Activated CD8-positive, alpha-beta memory T cell treated with anti-CD3 and anti-CD28 coated beads for 1 hour (primary cell): ENCODE measurements around the gene MAD1L1.

Source experiments
- DNase-seq, 2 donors: peaks; one replicate each; pipeline ENCODE4 v3.0.0-alpha.2; 2020; ENCODE audit warnings: low read depth in 1 of 2; ENCODE audit errors: extremely low read depth in 1 of 2

MAD1L1 gene

DNA sequence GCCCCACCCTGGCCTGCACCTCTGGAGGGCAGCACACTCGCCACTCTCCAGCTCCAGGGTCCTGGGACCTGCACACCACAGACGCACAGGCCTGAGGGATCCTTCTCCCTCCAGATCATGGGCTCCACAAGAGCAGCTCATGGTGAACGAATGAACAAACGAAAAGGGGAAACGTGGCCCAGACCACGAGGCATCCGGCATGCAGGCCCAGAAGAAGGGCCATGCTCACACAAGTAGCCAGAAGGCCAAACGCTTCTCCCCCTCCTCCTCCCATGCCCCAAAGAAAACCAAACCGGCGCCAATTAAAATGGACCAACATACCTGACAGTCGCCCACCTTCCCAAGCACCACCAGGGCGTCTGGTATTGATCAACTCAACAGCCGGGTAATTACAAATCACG lies 30.4 kb downstream of the MAD1L1 start:
- DNase-seq, result no peak

DNA sequence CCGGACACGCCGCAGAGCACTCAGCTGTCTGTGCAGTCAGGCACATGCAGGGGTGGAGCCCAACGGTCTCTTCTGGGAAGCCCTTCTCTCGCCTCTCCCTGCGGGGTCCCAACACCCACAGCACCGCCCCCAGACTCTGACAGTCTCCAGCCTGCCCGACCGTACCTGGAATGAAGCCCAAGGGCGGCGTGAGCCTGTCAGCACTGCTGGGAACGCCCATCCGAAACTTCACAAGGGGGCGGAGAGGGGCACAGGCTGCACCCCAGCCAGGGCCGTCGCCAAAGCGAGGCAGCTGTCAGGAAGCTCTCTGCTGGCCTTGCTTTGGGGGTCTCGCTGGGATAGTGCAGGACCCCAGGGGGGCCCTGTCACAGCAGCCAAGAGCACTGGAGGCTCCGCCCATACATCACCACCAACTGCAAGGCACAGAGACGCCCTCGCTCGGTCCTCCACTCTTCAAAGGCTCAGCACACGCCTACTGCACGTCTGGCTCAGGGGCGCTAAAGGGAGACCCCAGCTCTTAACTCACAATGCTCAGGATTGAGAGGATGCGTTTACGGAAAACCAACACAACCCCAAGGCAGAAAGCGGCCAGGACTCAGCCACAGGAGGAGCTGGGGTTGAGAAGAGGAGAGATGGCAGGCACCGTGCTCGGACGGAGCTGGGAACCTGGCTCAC lies 30.9 kb downstream of the MAD1L1 start:
- no peak for DNase-seq

DNA sequence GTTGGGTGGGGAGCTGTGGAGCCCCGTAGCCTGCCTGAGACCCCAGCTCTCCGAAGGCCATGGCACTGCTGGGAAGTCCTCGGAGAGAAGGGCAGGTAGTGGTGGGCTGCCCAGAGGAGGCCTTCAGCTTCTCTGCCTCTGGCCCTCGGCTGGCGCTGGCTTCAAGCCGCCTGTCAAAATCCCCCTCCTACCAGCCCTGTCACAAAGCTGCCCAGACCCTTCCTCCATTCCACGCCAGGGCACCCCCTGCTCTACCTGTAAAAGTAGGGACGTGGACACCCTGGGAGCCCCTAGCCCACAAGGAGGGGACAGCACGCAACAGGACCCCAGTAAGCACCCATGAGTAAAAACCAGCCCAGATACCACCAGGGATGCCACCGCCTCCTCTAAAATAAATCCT lies 31.6 kb downstream of the MAD1L1 start:
- no peak for DNase-seq

DNA sequence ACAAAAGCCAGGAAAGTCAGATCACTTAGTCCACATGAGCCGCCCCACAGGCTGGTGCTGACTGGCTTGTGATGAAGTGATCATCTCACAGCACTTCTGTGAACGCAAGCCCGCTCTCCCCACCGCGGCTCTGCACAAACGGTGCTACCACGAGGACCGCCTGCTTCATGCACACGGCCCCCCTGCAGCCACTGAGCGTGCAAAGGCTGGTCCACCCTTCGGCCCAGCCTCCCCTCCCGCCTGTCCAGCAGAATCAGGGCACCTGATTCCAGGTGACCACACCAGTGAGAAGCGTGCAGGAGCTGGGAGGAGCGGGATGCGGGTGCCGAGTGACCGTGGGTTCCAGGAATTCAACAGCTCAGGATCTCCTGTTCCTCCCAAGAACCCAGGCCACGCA lies 32.2 kb downstream of the MAD1L1 start:
- no peak for DNase-seq

DNA sequence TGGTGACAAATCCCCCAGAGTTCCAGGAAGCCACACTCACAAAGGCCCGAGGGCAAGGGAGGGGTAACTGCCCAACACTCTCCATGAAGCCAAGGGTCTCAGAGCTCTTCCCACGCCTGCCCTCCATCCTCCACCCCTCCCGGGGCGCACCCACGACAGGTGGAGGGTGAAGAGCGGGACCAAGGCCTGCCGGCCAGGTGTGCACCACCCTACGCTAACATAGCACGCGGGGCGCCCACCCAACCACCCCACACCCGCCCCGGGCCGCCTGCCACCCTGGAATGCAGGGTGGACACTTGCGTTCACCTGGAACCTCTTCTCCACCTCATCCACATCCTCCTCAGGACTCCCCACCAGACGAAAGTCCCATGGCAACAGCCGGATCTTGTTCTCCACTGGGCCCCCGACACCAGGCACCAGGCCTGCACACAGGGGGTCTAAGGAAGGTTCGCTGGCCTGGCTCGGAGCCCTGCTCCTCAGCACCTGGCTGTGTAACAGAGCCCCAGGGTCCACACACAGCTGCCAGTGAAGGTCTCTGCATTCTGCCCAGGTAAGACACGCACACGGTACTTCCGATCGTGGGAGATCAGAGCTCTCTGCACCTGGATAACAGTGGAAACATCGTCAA lies 32.7 kb downstream of the MAD1L1 start:
- DNase-seq, result no peak

DNA sequence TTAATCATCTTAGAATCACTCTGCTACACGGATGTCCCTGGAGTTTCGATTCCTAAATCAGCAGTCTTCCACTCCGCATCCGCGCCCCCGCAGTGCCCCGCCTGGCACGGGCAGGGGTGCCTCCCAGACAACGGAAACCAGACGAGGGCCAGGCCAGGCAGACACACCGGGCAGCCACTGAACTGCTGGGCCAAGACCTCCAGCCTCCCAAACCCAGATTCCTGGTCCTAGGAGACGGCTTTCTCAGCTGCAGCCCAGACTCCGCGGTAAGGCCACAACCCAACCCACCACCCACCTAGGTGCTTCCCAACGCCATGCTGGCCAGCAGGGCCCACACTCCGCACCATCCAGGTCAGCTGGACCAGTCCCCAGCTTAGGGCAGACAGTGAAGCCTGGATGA lies 33.2 kb downstream of the MAD1L1 start:
- no peak for DNase-seq

DNA sequence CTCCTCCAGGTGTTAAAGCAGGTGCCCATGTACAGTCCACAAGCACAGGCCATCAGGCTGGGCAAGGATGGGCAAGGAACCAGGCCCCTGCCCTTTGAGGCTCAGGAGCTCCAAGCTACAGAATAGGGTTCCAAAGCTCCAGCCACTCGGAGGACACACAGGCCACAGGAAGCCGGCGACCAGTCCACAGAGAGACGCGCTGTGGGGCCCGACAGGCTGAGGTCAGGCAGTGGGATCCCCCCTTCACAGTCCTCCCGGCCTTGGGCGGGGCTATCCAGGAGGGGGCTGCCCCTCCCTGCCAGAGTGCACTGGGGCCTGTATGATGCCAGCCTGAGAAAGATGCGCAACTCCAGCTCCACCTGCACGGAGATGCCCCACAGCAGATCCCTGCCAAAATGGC lies 34.0 kb downstream of the MAD1L1 start:
- no peak for DNase-seq

DNA sequence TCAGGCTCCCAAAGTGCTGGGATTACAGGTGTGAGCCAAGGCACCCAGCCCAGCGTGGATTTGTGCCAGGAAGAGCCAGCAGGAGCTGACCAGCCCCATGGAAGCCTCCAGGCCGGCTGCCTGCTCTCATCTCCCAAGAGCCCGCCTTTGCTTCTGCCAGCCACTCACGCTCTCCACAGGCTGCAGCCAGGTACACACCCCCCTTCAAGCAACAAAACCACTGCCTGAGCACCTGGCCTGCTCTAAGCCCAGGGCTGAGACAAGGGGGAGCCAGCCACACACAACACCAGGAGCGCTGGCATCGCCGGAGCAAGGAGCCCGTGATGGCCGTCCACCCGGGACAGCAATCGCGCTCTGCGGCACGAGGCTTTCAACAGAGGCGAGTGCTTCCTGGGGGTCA lies 34.5 kb downstream of the MAD1L1 start:
- DNase-seq, result no peak

DNA sequence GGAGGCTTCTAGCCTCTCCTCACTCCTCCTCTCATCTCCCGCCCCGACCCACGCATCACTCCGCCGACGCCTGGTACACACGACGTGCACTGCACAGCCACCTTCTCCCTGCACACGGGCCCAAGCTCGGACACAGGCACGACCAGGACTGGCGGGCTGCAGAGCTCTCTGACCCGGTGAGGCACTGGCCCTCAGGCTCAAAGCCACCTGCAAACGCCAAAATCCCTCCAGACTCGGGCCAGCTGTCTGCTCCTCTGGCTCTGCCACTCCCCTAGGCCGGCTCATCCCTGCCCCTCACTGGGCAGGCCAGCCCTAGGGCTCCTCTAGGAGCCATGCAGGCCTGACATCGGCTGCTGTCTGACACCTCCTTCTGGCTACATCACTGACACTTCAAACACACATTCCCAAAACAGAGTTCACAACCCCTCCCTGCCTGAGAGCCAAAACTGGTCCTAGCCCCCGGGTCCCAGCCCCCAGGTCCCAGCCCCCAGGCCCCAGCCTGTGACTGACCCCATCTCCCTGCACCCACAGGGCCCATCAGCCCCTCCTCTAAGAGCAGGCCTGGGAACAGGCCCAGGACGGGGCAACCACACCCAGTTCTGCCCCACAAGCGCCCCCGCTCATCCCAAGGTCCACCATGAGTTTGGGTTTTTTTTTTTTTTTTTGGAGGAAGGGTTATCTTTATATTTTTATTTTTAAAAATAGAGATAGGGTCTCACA lies 35.1 kb downstream of the MAD1L1 start:
- DNase-seq, result no peak

DNA sequence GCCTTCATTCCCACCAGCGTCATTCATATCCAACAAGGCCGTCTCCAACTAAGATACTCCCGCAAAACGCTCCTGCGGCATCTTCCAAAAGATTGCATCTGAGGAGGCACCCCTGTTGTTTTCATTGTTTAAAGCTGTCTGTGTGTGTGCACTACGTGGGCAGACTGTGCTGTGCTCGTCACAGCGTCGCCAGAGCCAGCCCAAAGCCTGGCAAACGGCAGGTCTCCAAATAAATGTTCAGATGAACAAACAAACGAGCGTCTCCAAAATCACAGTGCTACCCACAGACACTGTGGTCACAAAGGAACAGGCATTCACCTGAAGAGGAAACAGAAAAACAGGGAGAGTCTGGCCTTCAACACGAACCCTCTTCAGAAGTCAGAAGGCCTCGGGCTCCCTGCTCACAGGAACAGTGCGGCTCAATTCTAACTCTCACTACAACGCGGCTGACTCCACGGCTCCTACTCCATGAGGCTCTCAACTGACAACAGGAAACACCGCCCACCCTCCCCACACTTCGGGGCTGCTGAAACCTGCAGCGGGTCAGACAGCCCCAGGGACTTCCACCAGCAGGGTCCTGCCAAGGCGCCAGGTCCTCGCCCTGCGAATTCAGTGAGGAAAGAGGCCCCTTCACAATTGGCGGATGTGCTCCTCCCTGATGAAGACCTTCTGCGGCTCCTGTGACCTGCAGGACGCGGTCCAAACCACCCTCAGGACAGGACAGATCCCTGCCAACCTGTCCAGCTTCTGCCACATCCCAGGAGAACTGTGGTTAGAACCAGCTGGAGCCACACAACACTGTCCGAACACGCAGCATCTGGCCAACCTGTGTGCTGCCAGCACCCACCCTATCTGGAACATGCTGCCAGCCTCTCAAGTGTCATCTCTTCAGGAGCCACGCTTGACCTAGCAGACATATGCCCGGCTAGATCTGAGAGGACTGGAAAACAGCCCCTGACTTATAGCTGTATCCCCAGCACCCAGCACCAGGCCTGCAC lies 36.1 kb downstream of the MAD1L1 start:
- no peak for DNase-seq

DNA sequence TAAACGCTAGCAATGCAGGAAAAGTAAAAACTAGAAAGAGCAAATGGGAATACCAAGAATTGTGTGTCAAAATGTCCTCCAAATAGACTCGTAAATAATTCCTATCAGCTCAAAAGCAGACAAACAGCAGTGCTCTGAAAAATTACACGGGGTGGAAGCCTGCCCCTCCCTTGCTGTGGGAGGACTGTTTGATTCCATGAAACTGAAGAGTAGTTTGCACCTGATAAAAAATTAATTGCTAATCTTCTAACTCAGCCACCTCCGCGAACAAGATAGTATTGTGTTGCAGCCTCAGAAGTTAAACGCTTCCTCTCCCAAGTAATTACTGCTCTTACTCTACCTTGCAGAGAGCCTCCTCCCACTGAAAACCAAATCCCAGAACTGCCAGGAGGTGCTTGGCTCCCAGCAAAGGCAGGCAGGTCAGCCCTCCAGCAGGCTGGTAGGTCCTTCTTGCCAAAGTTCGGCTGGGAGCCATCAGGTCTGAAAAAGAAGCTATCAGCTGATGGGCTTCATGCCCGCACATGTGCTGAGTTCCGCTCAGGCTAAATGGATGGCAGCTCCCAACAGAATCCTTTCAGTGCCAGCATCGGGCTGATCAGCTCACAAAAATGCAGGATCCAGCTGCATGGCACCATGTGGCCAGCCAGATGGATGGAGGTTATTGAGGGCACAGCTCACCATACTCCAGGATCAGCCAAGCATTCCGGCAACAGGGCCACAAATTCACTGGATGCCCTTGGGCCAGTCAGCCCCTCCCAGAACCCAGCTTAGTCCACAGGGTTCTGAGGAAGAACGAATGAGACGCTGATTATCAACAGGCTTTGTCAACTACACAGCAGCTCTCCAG lies 37.1 kb downstream of the MAD1L1 start:
- no peak for DNase-seq

DNA sequence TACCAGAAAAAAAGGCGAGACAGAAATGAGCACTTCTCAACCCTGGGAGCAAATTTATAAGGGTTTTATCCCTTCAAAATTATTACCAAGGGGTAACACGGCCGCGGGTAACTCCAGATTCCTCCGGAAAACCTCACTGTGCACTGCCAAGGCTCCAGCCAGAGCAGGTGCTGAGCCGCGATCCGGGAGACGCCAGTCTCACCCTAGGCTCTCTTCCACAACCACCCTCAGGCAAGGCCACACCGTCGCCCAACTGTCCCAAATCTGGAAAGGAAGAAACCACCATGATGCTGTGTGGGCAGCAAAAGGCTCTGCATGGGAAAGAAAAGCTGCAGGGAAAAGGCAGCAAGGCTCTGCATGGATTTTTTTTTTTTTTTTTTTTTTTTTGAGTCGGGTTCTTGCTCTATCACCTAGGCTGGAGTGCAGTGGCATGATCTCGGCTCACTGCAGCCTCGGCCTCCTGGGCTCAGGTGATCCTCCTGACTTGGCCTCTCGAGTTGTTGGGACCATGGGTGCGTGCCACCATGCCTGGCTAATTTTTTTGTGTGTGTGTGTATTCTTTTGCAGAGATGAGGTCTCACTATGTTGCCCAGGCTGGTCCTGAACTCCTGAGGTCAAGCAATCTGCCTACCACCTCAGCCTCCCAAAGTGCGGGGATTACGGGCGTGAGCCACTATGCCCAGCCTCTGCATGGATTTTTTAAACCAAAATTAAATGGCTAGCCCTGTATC lies 39.0 kb downstream of the MAD1L1 start:
- DNase-seq, result no peak

DNA sequence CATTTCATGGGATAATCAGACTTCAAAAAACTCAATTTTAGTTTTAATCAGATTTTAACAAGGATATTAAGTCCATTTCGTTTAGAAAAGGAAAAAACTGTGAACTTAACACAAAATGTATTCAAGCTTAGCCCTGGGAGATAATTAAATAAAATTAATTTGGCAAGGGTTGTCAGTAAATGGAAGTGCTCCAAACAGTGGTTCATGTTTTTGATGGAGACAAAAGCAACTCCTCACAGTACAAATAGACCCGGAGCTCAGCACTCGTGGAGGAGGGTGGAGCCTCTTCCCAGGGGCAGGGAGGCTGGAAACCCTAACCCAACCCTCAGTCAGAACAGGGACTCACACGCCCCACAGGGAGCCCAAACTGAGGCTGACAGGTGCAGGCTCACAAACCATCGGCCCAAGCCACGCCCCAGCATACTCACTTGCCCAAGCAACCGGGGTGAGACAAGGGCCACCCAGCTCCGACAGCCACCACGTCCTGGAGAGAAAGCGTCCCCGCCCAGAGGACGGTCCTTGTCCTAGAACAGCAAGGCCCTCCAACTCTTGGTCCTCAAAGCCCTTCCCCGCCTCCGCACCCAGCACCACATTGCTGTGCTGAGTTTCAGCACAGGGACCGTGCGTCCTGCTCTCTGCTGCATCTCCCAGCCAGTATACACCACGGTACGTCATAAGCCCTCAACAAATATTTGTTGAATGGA lies 39.8 kb downstream of the MAD1L1 start:
- DNase-seq, result no peak

DNA sequence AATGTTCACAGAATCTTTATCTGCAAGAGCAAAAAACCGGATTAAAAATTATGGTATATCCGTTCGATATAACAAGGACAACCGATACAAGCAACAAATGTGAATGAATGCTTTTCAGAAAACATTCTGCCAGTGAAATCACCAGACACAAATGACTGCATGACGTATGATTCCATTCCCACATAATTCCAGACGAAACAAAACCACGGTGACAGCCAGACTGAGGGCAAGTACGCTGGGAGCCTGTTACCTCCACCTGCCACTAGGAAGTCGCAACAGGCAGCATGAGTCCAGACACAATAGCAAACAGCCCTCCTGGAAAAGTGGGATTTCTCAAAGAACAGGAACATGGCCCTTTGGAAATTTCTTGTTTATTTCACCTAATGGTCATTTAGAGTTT lies 41.7 kb downstream of the MAD1L1 start:
- DNase-seq, result no peak

DNA sequence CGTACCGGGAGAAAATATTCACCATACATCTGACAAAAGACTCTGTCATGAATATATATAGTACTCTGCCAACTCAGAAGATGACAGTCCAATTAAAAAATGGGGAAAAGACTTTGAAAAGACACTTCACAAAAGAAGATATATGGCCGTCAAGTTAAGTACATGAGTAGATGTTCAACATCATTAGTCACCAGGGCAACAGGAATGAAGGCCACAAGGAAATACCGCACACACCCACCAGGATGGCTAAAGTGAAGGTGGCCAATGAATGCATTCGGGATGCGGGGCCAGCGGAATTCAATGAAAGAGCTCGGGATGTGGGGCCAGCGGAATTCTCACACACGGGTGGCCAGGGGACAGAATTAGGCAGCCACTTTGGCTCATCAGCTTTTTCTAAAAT lies 42.2 kb downstream of the MAD1L1 start:
- DNase-seq, result no peak

DNA sequence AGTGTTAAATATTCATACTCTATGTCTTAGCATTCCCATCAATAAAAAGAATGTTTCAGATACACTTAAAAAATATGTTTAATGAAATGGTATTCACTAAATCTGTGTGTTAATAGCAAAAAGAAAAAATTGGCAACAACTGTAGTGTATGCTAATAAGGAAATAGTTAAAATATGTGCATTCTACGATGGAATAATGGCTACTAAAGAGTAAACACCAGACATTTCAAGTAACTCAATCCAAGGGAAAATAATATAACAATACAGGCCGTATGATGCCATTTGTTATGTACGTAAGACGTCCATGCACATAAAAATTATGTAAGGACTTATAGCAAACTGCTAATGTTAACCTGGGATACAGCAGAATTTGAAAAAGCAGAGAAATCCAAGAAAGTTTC lies 46.6 kb downstream of the MAD1L1 start:
- no peak for DNase-seq

DNA sequence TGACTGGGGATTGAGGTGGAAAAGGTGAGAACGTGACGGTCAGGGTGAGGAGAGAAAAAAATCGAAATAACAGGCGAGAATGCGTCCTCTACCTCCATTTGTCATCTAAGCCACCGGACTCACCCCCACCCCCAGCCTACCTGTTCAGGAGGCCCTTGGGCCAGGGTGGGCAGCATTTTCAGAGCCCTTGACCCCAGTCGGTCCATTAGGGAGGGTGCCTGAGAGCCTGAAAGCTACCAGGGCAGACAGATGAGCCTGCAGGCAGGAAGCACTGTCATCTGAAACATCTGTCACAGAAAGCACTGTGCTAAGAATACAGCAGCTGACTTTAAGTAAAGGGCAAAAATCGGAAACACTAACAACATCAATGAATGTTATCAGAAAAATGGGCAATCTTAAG lies 47.0 kb downstream of the MAD1L1 start:
- no peak for DNase-seq

DNA sequence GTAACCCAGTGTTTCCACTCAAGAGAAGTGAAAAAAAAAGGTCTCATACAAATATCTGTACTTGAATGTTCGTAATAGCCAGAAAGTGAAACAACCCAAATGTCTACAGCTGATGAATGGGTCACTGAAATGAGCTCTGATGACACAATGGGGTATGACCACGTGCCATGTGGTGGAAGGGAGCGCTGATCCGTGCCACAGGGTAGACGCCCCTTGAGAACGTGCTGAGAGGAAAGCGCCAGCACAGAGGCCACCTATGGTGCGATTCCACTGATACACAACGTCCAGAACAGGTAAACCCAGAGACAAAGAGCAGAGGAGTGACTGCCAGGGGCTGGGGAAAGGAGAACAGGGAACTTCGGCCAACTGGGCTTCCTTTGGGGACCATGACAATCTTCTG lies 50.3 kb downstream of the MAD1L1 start:
- DNase-seq, result no peak
